Right ventricle myocardium superior (tissue), 1 donor: ENCODE results near the gene PLEKHH3. TPM values are rescaled to one million over a fixed set of nuclear protein-coding genes. Genes with fewer than 3 reads are reported as not detected.

Source experiments
- microRNA-seq: library from miRNA; unstranded; fragments of <30 nt; microRNA quantifications from one replicate; pipeline ENCODE4 v1.2.0, GENCODE V29; 2020
- total RNA-seq: library from RNA; stranded (reverse); fragmentation: NEBNext Ultra II Directional; extraction: Animal tissue kit (Norgen Biotek cat#: 25700); gene quantifications from one replicate; pipeline ENCODE4 v1.2.1, GENCODE V29; 2021
- donor health status: DM: no; HTN: yes; CAD: no; lungs with severe emphysema.

The PLEKHH3 gene
- total RNA-seq, 1 donor from 2014 or later: 27.5 TPM

Small RNA genes lying within 50 kb of the gene (microRNA-seq; reads per million reads assigned to microRNA genes)
- 0.97 reads per million for gene MIR6780A

Other genes starting within 250 kb of the PLEKHH3 start
- gene ATP6V0A1, start 218.1 kb downstream of the PLEKHH3 start, total RNA-seq: 29.9 TPM
- gene NAGLU, start 140.8 kb downstream of the PLEKHH3 start, total RNA-seq: 8.3 TPM
- gene HSD17B1, start 124.1 kb downstream of the PLEKHH3 start, total RNA-seq: 0.78 TPM
- gene COASY, start 114.8 kb downstream of the PLEKHH3 start, total RNA-seq: 41.6 TPM
- gene MLX, start 109.9 kb downstream of the PLEKHH3 start, total RNA-seq: 69.1 TPM
- gene PSMC3IP, start 99.3 kb downstream of the PLEKHH3 start, total RNA-seq: 2.3 TPM
- gene RETREG3, start 67.6 kb downstream of the PLEKHH3 start, total RNA-seq: 21.4 TPM
- 49.1 TPM for gene TUBG1, start 67.3 kb downstream of the PLEKHH3 start, total RNA-seq
- gene TUBG2, start 17.7 kb downstream of the PLEKHH3 start, total RNA-seq: 12.4 TPM
- 1.0 TPM for gene CCR10, start 4.8 kb upstream of the PLEKHH3 start, total RNA-seq
- 4.2 TPM for gene CNTNAP1, start 5.5 kb upstream of the PLEKHH3 start, total RNA-seq
- gene EZH1, start 68.0 kb upstream of the PLEKHH3 start, total RNA-seq: 47.2 TPM
- 38.2 TPM for gene RAMP2, start 84.2 kb upstream of the PLEKHH3 start, total RNA-seq
- 30.3 TPM for gene VPS25, start 96.5 kb upstream of the PLEKHH3 start, total RNA-seq
- not detected for gene WNK4, start 103.6 kb upstream of the PLEKHH3 start, total RNA-seq
- 67.2 TPM for gene COA3, start 121.7 kb upstream of the PLEKHH3 start, total RNA-seq
- gene CNTD1, start 121.9 kb upstream of the PLEKHH3 start, total RNA-seq: not detected
- 78.0 TPM for gene BECN1, start 147.3 kb upstream of the PLEKHH3 start, total RNA-seq
- 74.7 TPM for gene PSME3, start 156.4 kb upstream of the PLEKHH3 start, total RNA-seq
- gene AOC2, start 167.6 kb upstream of the PLEKHH3 start, total RNA-seq: 0.32 TPM
- gene AOC3, start 174.2 kb upstream of the PLEKHH3 start, total RNA-seq: 8.3 TPM
- not detected for gene G6PC1, start 223.8 kb upstream of the PLEKHH3 start, total RNA-seq